HG03565 (cell line): ENCODE measurements around the gene RPGRIP1.
A peak's percentile ranks its signal among the peaks of the same experiment; 100 is the strongest.
"Not testable (repeated sequence)": the region's sequence is repeated elsewhere in the genome, so short reads cannot be mapped to it uniquely, and the experiment has no call there.

Source experiments
- ATAC-seq: cut with Tn5 transposase; IDR thresholded peaks from one replicate; pipeline ENCODE4 v1.9.1; 2021; ENCODE audit warnings: mild to moderate bottlenecking, moderate library complexity; ENCODE audit not compliant: unreplicated experiment

The RPGRIP1 gene

DNA sequence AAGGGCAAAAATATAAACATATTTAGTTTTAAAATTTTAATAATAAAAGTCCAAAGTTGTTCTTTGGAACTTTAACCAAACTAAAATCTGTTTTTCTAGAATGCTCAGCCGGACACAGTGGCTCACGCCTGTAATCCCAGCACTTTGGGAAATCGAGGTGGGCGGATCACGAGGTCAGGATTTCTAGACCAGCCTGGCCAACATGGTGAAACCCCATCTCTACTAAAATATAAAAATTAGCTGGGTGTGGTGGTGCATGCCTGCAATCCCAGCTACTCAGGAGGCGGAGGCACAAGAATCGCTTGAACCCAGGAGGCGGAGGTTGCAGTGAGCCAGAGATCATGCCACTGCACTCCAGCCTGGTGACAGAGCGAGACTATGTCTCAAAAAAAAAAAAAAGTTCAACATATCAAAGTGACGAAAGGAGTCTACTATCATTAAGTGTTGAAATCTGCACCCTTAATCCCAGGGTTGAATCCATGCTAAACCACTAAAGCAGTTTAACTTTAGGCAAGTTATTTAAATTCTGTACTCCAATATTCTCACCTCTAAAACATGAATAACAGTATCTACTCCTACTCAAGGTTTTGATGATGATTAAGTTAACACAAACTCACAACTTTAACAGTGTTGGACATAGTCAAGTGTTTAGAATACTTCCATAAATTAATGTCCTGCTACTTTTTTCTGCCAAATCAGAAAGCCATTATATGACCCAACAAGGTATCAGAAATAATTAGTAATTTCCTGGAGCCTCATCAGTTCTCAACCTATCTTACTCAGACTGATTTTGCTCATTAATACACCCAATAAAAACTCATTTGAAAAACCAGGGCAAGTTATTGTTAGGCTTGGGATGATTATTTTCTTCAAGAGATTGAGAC, 21.6 kb upstream of the RPGRIP1 start:
- ATAC-seq, result no peak

DNA sequence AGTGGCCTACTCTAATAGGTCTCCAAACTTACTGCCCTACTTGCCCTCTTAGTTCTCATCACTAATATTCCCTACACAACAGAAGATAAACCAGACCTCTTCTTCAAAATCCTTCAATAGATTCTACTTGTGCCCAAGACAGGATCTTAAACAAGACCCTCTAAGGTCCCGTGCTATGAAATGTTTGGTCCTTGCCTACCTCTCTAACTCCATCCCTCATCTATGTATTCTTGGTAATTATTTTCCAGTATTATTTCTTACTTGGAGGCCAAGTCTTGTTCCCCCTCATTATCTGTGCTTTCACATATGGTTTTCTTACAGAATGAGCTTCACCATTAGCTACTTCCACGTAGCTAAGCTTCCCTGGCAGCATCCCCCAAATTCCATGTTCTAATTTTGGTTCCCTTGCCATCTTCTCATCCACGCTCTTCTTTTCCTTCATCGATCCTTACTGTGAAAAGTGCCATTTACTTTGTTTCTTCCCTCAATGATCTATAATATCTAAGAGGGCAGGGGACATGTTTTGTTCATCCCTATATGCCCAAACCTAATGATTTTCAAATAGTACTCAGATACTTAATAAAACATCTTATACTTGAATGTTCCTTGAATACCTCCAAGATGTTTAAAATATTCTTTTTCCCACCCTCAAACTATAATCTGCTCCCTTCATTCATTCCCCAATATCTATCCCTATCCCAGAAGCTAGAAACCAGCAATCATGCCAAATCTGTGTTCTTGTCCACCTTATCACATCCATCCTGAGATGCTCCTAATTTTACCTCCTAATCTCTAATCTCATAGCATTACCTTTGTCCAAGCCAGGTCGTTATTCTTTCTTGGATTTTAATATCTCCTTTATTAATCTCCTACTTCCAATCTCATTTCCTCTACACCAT, 20.7 kb upstream of the RPGRIP1 start:
- no peak for ATAC-seq

DNA sequence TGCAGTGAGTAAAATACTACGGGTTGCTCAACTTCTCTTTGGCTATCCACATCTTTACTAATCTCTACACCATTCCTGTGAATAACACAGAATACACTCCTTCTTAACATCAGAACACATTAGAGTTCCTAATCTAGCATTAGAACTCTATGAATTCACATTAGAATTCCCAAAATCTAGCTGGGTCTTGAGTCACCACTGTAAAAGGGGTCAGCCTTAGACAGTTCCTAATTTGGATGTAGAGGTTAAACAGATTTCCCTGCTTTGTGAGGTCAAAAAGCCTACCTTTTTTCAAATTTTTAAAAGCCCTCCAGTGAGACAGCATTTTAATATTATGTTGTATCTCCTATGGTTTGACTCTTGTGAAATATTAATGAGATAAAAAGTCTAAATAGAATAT, 18.1 kb upstream of the RPGRIP1 start:
- no peak for ATAC-seq

DNA sequence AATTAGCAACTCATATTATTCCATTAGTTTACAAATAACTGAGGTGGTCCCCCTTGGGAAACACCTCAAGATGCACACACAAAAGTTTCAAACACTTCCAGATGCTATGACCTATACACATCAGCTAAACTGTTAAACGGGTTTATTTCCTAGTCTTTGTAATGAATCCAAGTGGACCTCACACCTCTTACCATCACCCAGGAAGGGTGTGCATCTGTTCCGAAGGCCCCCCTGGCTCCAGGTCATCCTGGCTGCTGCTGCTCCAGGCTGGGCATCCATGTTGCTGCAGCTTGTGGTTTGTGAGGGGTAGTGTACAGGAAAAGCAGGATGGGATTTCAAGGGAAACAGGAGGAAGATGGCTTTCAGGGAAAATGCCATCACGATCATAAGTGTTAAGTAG, 17.5 kb upstream of the RPGRIP1 start:
- ATAC-seq, result no peak

DNA sequence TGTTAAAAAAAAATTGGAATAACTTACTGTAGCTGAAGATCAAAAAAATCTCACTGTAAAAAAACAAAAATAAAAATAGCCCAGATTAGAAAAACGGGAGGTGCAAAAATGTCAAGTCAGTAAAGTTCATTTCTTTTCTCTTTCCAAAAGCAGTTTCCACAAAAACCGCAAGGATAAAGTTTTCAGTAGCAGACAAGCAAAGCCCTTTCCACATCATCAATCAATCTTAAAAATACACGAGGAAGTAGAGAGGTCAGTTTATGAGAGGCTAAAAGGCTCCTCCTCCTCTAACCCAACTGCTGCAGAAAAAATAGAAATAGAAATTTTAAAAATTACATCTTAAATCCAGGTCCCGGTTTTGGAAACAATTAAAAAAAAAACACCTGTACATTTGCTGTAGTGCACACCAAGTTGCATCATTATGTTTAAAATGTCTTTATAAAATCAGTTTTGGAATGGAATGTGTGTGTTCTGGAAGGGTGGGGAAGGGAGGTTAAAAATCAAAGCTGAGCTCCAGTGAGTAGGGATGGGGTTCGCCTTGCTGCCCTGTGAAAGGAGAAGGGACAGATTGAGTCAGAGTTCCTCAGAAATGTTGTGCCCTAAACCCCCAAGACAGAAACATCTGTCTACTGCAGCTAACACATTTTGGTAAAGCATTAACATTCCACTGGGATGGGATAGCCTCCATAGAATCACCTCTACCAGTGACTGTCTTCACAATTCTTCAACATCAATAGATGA, 16.4 kb upstream of the RPGRIP1 start:
- no peak for ATAC-seq

DNA sequence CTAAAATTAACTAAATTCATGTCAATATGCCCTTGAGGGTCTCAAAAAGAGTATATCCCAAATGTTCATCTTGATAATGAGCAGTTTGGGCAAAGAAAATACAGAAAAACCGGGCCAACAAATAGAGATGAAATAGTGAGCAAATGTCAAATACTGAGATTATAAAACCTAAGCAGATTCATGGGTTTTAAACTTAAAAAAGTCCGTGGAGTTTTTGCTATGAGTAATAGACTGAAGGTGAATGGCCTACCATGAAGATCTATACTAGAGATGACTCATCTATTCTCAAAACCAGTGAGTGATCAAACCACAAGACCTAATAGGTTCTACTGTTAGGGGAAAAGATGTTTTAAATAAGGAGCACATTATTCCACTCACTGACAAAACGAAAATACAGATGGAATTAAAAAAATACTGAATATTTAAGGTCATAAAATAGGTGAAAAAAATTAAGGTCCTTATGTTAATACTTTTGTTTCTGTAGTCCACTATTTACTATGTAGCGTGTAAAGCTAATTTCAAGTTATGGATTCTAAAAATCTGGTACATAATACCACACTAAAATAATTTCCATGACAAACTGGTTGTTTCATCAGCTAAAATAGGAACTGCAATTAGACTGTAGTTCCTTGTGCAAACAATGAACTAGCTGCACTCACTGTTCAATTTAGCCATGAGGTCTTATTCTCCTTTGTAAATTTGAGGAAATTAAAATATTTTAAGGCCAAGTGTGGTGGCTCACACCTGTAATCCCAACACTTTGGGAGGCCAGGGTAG, 15.7 kb upstream of the RPGRIP1 start:
- ATAC-seq, result peak; percentile 76

DNA sequence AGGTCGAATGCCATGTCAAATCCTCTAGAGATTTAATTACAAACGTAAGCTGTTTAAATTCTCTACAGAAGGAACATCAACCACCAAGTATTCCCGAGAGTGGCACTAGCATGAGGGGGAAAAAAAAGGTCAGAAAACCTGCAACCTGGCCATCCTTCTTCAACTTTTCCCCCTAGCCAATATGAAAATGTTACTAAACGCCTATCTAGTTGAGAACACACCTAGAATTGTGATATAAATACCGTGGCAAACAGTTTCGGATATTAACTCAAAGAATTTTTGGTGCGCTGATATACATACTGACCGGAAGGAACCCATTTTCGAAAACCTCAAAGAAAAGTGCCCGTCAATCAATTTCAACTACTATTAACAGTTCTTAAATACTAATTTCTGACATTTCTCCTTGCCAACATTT, 12.4 kb upstream of the RPGRIP1 start:
- no peak for ATAC-seq

DNA sequence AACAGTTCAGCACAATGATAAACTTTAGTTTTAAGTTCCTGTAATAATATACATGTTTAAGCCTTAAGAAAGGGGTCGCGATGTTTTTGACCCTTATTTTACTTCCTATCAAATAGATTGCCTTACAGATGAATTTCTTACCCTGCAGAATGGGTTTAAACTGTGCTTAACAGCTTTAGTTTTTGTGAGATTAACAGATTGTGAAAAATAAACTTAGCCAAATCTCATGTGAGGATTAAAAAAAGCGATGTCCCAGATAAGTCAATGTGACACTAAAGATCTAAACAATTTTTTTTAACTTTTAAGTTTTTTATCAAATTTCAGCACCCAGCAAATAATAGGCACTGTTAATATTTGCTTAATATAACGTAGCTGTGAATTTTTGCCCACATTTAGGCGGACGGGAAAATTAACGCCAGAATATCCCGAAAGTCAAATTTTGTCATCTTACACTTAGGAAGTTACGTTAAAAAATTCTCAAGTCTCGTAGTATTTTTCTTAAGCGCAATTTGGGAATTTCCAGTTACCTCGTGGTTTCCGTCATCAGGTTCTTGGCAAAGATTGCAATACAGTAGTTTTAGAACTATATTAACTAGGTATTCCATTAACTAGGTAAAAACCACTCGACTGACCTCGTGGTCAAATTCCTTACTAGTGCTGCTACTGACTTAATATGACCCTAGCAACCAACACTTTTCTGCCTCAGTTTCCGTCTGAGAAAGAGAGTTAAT, 11.8 kb upstream of the RPGRIP1 start:
- no peak for ATAC-seq

DNA sequence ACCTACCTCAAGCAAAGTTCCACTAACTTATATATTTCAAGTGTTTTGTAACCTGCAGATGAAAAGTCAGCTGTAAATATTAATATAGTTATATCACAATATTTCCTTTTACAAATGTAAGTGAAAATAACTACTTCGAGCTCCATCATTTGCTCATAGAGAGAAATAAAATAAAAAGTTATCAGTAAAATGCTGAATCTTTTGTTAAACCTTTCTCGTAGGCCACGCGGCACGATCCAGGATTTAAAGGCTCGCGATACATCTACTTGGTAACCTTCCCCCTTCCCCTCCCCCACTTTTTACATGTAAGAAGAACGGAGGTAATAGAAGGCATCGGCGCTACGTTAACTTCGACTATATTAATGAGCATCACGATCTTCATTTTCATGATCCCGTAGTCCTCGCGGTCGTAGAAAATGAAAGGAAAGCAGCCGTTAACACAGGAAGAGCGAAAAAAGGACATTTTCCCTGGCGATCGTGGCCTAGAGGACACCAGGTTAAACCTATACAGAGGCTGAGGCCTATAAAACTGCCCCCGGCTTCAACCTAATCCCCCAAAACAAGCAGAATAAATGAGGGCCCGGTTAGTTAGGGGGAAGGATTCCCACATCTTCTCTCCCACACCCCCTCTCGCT, 11.1 kb upstream of the RPGRIP1 start:
- ATAC-seq, result no peak

DNA sequence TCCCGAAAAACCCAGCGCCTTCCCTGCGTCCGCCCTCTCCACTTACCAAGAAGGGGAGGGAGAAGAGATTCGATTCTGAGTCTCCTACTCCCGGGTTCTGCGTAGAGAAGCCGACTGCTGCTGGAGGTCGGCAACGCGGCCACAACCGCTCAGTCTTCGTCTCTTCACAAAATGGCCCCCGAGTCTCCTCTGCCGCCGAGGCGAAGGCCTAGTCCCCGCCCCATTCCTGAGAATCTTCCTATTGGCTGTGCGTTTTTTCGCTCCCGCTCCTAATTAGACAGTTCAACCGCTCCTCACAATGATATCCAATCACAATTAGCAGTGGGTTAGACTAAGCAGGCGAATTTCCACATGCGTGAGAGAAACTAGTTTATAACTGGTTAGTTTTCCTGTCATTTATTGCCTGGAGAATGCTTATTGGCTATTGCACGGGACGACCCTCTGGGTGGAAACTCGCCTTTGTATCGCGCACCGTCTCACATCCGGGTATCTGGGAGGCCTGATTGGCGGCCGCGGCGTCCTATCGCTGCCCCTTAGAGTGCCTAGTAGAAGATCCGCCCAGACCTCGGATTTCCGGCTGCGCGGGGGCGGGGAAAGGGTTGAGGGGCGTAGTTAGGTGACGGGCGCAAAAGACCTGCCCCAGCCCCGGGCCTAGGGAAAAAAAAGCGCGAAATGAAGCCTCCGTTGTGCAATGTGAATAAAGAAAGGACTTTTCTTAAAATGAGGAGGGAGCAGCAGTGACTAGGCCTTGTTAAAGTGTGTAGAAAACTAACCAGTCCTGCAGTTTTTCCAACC, 10.4 kb upstream of the RPGRIP1 start, which contains the start of gene HNRNPC:
Gene HNRNPC (minus strand): TSS at position 191 of the 795 bp plus-strand sequence. CDS start 35,249 bp downstream, outside the sequence.
- peak; percentile 86 for ATAC-seq

DNA sequence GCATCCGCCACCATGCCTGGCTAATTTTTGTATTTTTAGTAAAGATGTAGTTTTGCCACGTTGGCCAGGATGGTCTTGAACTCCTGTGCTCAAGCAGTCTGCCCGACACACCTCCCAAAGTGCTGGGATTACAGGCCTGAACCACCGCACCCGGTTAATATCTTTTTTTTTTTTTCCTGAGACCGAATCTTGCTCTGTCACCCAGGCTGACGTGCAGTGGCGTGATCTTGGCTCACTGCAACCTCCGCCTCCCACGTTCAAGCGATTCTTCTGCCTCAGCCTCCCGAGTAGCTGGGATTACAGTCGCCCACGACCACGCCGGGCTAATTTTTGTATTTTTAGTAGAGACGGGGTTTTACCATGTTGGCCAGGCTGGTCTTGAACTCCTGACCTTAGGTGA, 7.2 kb upstream of the RPGRIP1 start:
- ATAC-seq, result not testable (repeated sequence)

DNA sequence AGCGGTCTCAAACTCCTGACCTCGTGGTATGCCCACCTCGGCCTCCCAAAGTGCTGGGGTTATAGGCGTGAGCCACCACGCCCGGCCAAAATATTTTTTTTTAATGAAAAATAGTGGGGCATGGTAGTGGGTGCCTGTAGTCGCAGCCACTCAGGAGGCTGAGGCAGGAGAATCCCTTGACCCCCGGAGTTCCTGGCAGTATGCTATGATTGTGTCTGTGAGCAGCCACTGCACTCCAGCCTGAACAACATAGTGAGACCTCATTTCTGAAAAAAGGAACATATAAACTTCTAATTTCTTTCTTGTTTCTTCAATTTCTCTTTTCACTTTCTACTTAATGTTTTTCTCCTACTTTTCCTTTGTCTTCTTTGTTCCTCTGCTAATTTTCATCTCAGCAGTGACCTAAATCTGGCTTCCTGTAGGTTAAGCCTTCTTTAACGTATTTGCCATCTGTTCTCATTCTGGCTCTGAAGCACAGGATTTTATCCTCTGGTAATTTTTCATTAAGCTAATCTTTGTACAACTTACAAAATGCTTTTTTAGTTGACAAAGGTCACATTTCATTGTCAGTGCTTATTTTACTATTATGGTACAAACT, 4.5 kb upstream of the RPGRIP1 start:
- no peak for ATAC-seq

DNA sequence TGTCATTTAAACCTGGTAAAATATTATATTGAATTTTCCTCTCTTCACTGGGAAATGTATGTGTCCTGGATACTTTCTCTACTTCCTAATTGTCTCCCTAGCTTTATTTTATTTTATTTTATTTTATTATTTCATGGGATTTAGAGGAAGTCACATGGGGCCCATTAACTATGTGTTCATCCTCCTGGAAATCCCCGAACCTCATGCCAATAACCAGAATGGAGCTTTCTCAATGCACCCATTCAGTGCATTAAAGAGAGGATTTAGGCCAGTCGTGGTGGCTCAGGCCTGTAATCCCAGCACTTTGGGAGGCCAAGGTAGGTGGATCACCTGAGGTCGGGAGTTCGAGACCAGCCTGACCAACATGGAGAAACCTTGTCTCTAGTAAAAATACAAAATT, 1.3 kb upstream of the RPGRIP1 start:
- no peak for ATAC-seq

DNA sequence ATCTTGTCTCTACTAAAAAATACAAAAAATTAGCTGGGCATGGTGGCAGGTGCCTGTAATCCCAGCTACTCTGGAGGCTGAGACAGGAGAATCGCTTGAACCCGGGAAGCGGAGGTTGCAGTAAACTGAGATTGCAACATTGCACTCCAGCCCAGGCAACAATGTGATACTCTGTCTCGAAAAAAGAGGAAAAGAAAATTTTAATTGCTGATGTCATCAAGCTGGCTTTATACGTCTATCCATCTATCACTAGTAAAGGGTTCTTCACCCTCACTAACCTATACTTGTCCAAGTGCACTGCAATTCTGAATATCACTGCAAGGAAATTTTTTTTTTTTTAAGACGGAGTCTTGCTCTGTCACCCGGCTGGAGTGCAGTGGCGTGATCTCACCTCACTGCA, 2.0 kb downstream of the RPGRIP1 start:
- ATAC-seq, result not testable (repeated sequence)

DNA sequence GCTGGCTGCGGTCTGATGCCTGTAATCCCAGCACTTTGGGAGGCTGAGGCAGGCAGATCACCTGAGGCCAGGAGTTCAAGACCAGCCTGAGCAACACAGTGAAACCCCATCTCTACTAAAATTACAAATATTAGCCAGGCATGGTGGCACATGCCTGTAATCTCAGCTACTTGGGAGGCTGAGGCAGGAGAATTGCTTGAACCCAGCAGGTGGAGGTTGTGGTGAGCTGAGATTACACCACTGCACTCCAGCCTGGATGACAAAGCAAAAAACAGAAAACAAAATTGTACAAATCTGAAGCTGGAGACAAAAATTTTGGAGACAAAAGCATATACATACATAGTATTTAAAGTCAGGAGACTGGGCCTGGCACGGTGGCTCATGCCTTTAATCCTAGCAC, 6.6 kb downstream of the RPGRIP1 start:
- not testable (repeated sequence) for ATAC-seq

DNA sequence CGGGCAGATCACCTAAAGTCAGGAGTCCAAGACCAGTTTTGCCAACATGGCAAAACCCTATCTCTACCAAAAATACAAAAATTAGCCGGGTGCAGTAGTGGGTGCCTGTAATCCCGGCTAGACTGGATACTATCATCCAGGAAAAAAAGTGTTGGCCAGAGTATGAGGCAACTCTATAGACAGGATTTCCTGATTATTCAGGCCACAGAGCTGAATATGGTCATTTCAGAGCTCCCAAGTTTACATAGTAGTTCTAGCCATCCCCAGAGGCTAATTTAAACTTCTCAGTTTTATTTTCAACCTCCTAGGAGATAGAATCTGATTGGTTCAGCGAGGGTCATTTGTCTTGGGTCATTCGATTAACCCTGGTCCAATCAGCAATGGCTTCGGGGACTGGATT, 7.3 kb downstream of the RPGRIP1 start:
- no peak for ATAC-seq

DNA sequence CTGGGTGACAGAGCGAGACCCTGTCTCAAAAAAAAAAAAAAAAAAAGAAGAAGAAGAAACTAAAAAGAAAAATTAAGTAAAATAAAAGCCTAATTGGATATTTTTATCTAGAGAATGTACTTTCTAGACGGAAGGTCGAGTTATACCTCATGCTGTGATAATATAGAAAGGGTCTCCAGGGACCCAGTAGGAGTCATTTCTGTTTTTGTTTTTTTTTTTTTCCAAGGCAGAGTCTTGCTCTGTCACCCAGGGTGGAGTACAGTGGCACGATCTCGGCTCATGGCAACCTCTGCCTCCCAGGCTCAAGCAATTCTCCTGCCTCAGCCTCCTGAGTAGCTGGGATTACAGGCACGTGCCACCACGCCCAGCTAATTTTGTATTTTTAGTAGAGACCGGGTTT, 14.1 kb downstream of the RPGRIP1 start:
- not testable (repeated sequence) for ATAC-seq

DNA sequence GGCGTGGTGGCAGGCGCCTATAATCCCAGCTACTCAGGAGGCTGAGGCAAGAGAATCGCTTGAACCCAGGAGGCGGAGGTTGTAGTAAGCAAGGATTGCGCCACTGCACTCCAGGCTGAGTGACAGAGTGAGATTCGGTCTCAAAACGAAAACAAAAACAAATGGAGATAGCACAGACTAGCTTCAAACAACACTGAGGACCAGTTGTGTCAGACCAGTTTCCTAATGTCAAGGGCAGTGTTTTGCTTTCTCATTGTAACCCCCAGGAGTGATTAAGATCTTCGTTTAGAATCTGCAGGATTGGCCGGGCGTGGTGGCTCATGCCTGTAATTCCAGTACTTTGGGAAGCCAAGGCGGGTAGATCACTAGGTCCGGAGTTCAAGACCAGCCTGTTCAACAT, 18.5 kb downstream of the RPGRIP1 start:
- no peak for ATAC-seq
